NK-92 (cell line): ENCODE measurements around the gene SYNPO2.

Source experiments
- DNase-seq: peaks from one replicate; lab custom pipeline; 2025; ENCODE audit not compliant: unreplicated experiment; lab: John Stamatoyannopoulos, UW

The SYNPO2 gene

DNA sequence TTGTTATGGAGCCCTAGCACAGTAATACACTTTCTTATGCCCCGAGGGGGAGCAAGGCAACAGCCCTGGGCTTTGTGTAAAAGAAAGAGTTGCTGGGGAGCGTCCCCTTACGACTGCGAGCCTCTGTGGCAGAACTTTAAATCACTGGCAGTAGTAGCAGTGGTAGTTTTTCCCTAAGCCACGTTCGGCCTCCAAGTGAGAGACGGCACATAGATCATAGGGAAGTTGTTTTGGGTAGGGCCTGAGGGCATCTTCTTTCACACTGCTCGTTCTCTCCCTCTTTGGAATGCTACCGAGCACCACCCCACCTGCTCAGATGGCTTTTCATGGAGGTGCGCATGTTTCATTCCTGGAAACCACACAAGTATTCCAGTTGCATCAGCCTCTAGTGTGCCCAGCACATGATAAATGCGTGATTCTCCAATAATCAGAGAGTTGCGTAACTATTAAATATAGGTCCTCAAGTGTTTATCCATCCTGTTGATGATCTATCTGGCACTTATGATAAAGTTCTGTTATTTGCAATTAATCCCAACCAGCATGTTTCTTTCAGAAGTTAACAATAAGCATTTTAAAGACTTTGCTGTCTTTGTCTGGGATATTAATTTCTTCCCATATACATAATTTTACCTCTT, 7.0 kb upstream of the SYNPO2 start:
- no peak for DNase-seq

- no peak for DNase-seq
These were observed 4.8 kb upstream of the SYNPO2 start for GRCh38 chr4:118883861-118884260.

DNA sequence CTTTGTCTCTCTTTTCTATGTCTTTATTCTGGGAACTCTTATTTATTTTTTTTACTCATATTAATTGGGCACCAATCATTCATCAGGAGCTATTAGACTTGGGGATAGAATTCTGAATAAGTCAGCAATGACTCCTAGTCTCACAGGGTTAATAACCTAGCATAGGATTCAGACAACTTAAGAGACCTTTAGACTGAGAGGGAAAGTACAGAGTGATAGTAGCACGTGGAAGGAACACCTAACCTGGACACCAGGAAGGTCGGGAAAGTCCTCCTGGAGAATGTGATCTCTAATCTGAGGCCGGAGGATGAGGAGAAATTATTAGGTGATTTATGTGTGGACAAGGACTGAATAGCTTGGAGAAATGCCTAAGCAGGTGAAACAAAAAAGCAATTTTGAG, 3.9 kb upstream of the SYNPO2 start:
- no peak for DNase-seq

DNA sequence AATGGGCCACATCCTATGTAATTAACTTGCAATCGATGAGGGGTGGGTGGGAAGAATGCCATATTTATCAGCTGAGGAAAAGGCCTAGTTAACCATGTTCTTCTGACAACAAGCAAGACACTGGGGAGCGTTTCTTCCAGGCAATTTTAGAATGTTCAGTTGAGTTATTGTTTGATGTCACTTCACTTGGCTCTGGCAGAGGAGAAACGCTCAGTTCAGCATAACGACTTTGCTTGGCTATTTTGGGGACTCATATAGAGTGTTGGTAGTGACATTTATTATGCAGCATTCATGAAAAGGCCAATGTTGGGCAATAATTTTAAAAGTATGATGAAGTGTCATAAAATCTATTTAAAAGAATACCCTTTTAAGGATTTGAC, 648 bp downstream of the SYNPO2 start:
- DNase-seq, result no peak

GRCh38 chr4:118894034-118894433, 5.4 kb downstream of the SYNPO2 start:
- DNase-seq, result no peak

GRCh38 chr4:118898221-118898620, 9.6 kb downstream of the SYNPO2 start:
- no peak for DNase-seq

- no peak for DNase-seq
These were observed 10.1 kb downstream of the SYNPO2 start for GRCh38 chr4:118898684-118899138.

DNA sequence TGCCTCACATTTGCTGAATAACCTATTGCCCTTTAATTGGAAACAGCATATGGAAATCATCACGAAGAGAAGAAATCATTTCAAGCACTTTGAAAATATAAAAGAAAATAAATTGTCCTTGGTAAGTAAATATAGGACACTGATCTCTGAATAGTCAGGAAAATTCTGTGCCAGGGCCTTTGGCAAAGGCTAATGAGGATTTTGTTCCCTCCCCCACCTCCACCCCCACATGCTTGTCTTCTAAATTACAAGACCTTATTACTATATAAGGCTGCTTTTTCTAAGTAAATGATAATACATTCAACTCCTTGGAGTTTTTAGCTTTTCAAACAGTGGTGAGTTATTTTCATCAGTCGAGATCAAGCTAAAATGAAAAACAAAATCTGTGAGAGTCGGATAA, 15.8 kb downstream of the SYNPO2 start:
- DNase-seq, result no peak

DNA sequence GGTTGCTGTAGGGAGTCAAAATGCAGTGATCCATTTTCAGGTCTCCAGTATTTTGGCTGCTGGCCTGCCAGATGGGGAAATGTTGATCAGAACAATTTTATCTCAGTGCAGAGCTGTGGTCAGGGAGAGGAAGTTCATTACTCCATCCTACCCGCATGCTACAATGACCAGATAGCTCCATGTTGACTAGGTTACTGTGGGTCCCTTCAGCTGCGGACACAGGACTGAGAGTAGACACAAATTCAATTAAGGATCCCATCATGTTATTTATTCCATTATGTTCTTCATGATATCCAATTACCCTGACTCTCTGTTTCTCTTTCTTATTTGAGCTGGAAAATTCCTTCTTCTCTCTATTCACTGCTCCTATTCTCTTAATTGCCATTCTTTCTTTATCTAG, 16.3 kb downstream of the SYNPO2 start:
- DNase-seq, result no peak

GRCh38 chr4:118905566-118905965, 16.9 kb downstream of the SYNPO2 start:
- no peak for DNase-seq

DNA sequence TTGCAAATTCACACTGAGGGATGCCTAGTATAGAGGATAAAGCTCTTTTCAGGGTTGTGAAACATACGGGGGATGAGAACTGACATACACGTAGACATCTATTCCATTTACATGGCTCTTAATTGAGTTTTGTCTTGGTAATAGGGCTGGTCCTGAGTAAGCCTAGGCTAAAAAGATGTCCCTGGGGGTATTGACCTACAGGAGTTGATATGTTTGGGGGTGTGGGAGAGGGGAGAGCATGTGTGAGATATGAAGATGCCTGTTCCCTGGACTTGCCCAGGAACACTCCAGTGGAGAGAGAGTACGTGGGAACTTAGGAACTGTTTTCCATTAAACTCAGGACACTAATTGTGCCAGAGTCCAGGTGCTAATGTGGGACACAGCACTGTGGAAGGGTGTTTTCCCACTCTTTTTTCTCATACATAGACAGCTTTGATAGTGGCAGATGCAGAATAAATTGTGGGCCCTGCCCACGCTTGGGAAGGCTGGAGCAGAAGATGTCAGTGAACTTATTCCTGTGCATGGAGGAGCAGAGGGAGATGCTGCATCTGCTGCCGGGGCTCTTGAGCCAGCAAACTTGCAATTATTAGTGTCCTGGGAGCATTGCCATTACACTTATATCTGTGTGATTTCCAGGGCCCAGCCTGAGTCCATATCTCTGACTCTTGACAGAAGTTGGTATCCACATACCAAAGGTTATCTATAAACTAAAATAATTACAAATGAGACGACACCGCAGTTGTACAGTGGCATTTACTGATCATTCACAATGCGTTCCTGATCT, 20.7 kb downstream of the SYNPO2 start:
- no peak for DNase-seq

DNA sequence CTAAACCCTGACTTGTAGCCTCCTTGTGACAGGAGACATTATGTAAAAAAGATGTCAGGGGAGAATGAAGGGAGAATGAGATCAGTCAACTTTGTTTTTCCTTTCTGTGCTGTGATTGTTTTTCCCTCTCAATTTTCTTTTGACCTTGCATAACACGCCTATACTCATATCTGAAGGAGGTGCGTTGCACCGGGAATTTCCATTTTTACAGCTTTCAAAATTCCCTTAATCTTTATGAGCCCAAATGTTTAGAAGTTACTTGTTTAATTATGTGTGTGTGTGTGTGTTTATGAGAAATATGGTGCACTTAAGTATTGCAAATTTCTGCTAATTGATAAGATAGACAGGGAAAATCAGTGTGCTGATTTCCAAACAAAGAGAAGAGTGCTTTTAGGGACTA, 21.6 kb downstream of the SYNPO2 start:
- DNase-seq, result no peak

- DNase-seq, result no peak
These were observed 22.6 kb downstream of the SYNPO2 start for GRCh38 chr4:118911238-118911703.

- DNase-seq, result no peak
These were observed 26.8 kb downstream of the SYNPO2 start for GRCh38 chr4:118915468-118915867.

GRCh38 chr4:118916691-118917289, 28.1 kb downstream of the SYNPO2 start:
- no peak for DNase-seq

DNA sequence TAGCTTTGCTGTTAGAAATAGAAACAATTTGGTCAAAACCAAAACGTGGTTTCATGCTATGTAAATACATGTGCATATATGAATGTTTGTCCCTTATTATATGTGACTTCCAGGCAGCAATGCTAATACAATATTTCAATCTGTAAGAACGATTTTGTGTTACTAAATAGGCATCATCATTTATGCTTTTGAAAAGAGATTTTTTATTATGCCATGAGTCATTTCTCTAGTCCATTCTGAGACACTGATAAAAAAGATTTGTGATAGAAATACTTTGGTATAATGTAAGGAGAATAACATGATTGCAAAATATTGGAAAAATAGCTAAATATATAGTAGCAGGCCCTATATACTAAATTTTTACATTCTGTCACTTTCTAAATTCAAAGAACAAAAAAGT, 28.9 kb downstream of the SYNPO2 start:
- DNase-seq, result no peak

DNA sequence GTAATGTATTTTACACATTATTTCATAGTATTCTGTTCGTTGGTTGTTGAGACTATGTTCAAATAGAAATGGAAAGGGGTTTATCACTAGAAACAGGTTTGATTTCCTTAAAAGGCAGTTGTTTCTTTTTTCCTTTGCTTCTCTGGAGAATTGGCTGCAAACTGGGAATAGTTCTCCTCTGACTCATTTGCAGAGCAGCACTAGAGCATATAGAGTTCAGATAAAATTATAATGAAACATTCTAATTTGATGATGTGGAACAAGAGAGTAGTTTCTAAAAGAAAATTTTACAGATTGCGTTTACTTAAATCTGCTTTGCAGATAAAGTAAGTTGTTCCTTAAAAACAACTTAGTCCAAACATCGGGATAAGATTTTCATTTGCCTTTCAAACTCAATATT, 29.7 kb downstream of the SYNPO2 start:
- DNase-seq, result no peak

DNA sequence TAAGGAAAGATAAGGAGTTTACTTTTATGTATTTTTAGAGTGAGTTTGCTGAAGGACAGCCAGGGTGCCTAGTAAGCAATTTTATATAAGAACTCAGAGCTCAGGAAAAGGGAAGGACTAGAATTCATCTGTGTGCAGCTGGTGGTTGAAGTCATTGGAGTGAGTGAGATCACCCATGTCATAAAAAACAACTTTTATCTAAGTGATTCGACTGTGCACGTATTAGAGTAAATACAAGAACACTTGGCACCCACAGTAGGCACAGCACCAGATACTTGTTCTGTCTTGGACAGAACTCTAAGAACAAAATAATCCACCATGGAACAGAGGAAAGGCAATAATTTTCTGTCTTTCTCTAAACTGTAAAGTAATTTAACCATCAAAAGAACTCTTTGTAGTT, 31.6 kb downstream of the SYNPO2 start:
- DNase-seq, result no peak

DNA sequence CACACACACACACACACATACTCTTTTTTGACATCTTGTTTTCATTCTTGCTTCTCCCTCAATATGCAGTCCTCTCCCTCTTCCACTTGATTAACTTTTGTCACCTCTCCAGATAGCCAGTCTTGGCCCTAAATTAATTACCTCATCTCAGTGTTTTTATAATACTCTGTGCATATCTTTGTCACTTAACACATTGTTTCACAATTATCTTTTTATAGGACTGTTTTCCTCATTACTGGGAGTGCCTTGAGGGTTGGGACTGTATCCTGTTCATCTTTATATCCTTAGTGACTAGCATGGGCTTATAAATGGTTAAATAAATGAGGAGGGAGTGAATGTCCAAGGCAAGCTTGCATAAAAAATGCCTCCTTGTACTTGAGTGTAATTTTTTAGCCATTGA, 33.1 kb downstream of the SYNPO2 start:
- no peak for DNase-seq

GRCh38 chr4:118923891-118924290, 35.2 kb downstream of the SYNPO2 start:
- no peak for DNase-seq

- DNase-seq, result no peak
These were observed 39.3 kb downstream of the SYNPO2 start for GRCh38 chr4:118927974-118928373.

- no peak for DNase-seq
These were observed 41.6 kb downstream of the SYNPO2 start for GRCh38 chr4:118930255-118930654.
